Fibroblast of lung (primary cell): ENCODE measurements around the gene ERRFI1.

Experiments used
- EZH2 ChIP-seq: IDR thresholded peaks from 2 replicates; pipeline ENCODE4 v1.5.1; 2012; ENCODE audit warnings: low read length, control low read depth, mild to moderate bottlenecking; ENCODE audit errors: missing control alignments
- TF ChIP-seq, protein P1 (sequence below), 2 donors: IDR thresholded peaks in 1 of 2; conservative IDR thresholded peaks in 1 of 2; 1 replicate in 1 of 2; 2 replicates in 1 of 2; pipeline ENCODE4 v1.5.1; 2011 to 2012; ENCODE audit warnings: low read length in 2 of 2, control low read depth in 1 of 2, inconsistent platforms in 1 of 2, low read depth in 1 of 2, mild to moderate bottlenecking in 1 of 2

DNA sequence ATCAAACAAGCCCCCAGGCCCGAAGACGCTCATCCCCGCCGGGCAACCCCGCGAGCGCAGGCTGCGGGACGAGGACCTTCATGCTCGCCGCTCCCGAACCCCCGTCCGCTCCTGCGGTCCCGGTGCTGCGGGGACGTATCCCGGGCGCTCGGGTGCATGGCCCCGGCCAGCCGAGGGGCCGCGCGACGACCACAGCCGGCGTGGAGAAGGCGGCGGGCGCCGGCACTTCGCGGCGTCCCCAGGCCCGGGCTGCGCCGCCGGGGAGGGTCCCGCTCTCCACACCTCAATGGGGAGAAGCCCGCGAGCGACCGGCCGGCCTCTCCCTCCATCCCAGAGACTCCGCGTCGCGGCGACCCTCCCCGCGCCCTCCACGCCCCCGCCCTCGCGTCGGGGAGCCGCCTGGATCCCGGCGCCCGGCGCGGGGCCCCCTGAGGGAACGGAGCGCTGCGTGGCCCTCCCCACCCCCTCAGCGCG is 401 bp downstream of the ERRFI1 start:
- TF ChIP-seq, protein P1, sequence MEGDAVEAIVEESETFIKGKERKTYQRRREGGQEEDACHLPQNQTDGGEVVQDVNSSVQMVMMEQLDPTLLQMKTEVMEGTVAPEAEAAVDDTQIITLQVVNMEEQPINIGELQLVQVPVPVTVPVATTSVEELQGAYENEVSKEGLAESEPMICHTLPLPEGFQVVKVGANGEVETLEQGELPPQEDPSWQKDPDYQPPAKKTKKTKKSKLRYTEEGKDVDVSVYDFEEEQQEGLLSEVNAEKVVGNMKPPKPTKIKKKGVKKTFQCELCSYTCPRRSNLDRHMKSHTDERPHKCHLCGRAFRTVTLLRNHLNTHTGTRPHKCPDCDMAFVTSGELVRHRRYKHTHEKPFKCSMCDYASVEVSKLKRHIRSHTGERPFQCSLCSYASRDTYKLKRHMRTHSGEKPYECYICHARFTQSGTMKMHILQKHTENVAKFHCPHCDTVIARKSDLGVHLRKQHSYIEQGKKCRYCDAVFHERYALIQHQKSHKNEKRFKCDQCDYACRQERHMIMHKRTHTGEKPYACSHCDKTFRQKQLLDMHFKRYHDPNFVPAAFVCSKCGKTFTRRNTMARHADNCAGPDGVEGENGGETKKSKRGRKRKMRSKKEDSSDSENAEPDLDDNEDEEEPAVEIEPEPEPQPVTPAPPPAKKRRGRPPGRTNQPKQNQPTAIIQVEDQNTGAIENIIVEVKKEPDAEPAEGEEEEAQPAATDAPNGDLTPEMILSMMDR (conservative IDR thresholded peaks at IDR 0.05 in 1 of 2, IDR thresholded peaks at IDR 0.05 in 1 of 2; ENCODE audit: low read depth in 1 of 2, low read length in 2 of 2) = no peak
- no peak for TF ChIP-seq EZH2
